ENCODE measurements around the gene ING5.

The ING5 gene

GRCh38 chr2:241760301-241760771 is 58.5 kb downstream of the ING5 start:
- ChIA-PET POLR2A (no interaction called here), CTCF (no interaction called here)
- no peak for TF ChIP-seq CTCF (IDR thresholded peaks at IDR 0.05; ENCODE audit: control extremely low read depth, extremely low read depth, low read depth, missing control alignments)
- DNase-seq (ENCODE audit: extremely low spot score): no peak

- no peak for TF ChIP-seq CTCF (IDR thresholded peaks at IDR 0.05; ENCODE audit: control extremely low read depth, extremely low read depth, low read depth, missing control alignments)
- ChIA-PET POLR2A (no interaction called here), CTCF (interaction anchor here (1.2 to 3.1 kb wide), 2 partner anchors 10 to 26 kb away, joined by 3 to 8 read pairs; no protein-coding TSS in a partner anchor)
- no peak for DNase-seq (ENCODE audit: extremely low spot score)
Observed at GRCh38 chr2:241762321-241762932, 60.6 kb downstream of the ING5 start.

- CTCF ChIA-PET: interaction anchor here (1.2 to 3.1 kb wide), 2 partner anchors 10 to 25 kb away, joined by 3 to 8 read pairs; no protein-coding TSS in a partner anchor
- TF ChIP-seq CTCF (IDR thresholded peaks at IDR 0.05; ENCODE audit: control extremely low read depth, extremely low read depth, low read depth, missing control alignments): no peak
- DNase-seq (ENCODE audit: extremely low spot score): no peak
- POLR2A ChIA-PET: no interaction called here
Observed at GRCh38 chr2:241762933-241763369, 61.1 kb downstream of the ING5 start.

GRCh38 chr2:241763551-241764274 is 61.9 kb downstream of the ING5 start:
- no peak for TF ChIP-seq CTCF (IDR thresholded peaks at IDR 0.05; ENCODE audit: control extremely low read depth, extremely low read depth, low read depth, missing control alignments)
- POLR2A ChIA-PET: no interaction called here
- DNase-seq (ENCODE audit: extremely low spot score): no peak
- CTCF ChIA-PET: interaction anchor here (1.1 to 3.1 kb wide), 4 partner anchors 9 to 317 kb away, joined by 3 to 8 read pairs (median 4); no protein-coding TSS in a partner anchor

- TF ChIP-seq CTCF (IDR thresholded peaks at IDR 0.05; ENCODE audit: control extremely low read depth, extremely low read depth, low read depth, missing control alignments): no peak
- ChIA-PET CTCF (interaction anchor here (1.1 to 3.1 kb wide), 3 partner anchors 20 to 318 kb away, joined by 3 to 8 read pairs (median 4); no protein-coding TSS in a partner anchor), POLR2A (no interaction called here)
- DNase-seq (ENCODE audit: extremely low spot score): no peak
Observed at GRCh38 chr2:241764275-241765241, 62.7 kb downstream of the ING5 start.

All from GM10248 (cell line).